ENCODE measurements around the gene LTA. TPM values are rescaled to one million over a fixed set of nuclear protein-coding genes. Genes with fewer than 3 reads are reported as not detected.

Gene LTA
- total and polyA plus RNA-seq, 12 donors, result 0.06 to 0.86 (median 0.29) TPM; not detected in 8

GRCh38 chr6:31577579-31577966 is 5.5 kb downstream of the LTA start:
- DNase-seq (no peak), ATAC-seq (no peak)
- Histone ChIP-seq H3K27me3 (no peaks in the 10 kb centered on the region), H3K4me3 (peak overlapping the region in 1 of 10 donors; percentile 65), H3K36me3 (peaks cover 0 to 19% (median 0%) of the 10 kb centered on the region in 9 donors), H3K27ac (peak overlapping the region in 2 of 10 donors; percentile 29 to 90), H3K4me1 (peaks cover 0 to 65% (median 17%) of the 10 kb centered on the region in 9 donors), H3K9me3 (no peaks in the 10 kb centered on the region)
- WGBS, 2 donors, result 83% methylated on average over 3 of the region's 3 CpGs
- intact Hi-C loops (cut with DNase I), result no loop called here
- TF ChIP-seq CTCF (IDR thresholded peaks at IDR 0.05), result no peak

GRCh38 chr6:31578184-31579118 is 6.4 kb downstream of the LTA start:
- peaks cover 0 to 70% (median 18%) of the 10 kb centered on the region in 9 donors for H3K4me1 ChIP-seq
- TF ChIP-seq CTCF (IDR thresholded peaks at IDR 0.05), result no peak
- DNase-seq (no peak), ATAC-seq (no peak)
- H3K27me3 ChIP-seq, result no peaks in the 10 kb centered on the region
- H3K27ac ChIP-seq, result peak overlapping the region in 2 of 10 donors; percentile 21 to 90
- H3K9me3 ChIP-seq, result no peaks in the 10 kb centered on the region
- H3K36me3 ChIP-seq, result peaks cover 0 to 19% (median 0%) of the 10 kb centered on the region in 9 donors
- 79% methylated on average over 12 of the region's 12 CpGs for WGBS, 2 donors
- intact Hi-C loops (cut with DNase I), result no loop called here
- H3K4me3 ChIP-seq, result peak overlapping the region in 1 of 10 donors; percentile 65

GRCh38 chr6:31579119-31579505 is 7.0 kb downstream of the LTA start:
- no peak for TF ChIP-seq CTCF (IDR thresholded peaks at IDR 0.05)
- Histone ChIP-seq H3K9me3 (no peaks in the 10 kb centered on the region), H3K27ac (peak overlapping the region in 1 of 10 donors; percentile 3), H3K36me3 (peaks cover 0 to 19% (median 0%) of the 10 kb centered on the region in 9 donors), H3K27me3 (no peaks in the 10 kb centered on the region), H3K4me1 (peaks cover 0 to 76% (median 18%) of the 10 kb centered on the region in 9 donors), H3K4me3 (no peak overlapping the region)
- intact Hi-C loops (cut with DNase I), result no loop called here
- ATAC-seq (no peak), DNase-seq (no peak)
- WGBS, 2 donors, result 90 to 94% methylated on average over 3 of the region's 3 CpGs

GRCh38 chr6:31579546-31580437 is 7.7 kb downstream of the LTA start:
- no peaks in the 10 kb centered on the region for H3K27me3 ChIP-seq
- no peaks in the 10 kb centered on the region for H3K9me3 ChIP-seq
- peak overlapping the region in 3 of 10 donors; percentile 80 to 86 (median 81) for H3K4me3 ChIP-seq
- H3K4me1 ChIP-seq, result peaks cover 0 to 77% (median 17%) of the 10 kb centered on the region in 9 donors
- intact Hi-C loops (cut with DNase I), result loop anchor here in 6 of 10 donors (2.0 to 5.0 kb wide), 5 partner anchors 17 to 33 kb away; partner anchors contain the start of genes ATP6V1G2 (in 5 of the 6) and NFKBIL1 (in 5 of the 6)
- DNase-seq (no peak), ATAC-seq (no peak)
- no peak for TF ChIP-seq CTCF (IDR thresholded peaks at IDR 0.05)
- 92 to 95% methylated on average over 8 of the region's 8 CpGs for WGBS, 2 donors
- H3K27ac ChIP-seq, result peak overlapping the region in 1 of 10 donors; percentile 94
- peaks cover 0 to 19% (median 0%) of the 10 kb centered on the region in 9 donors for H3K36me3 ChIP-seq
